Caco-2 (cell line): ENCODE data around the gene APOA1. TPM values are rescaled to one million over a fixed set of nuclear protein-coding genes. Genes with fewer than 3 reads are reported as not detected.

Experiments used
- BruUV-seq: library from RNA; stranded (reverse); fragments of 400-500 nt; replicated peaks from 2 replicates; lab custom pipeline; 2021; lab: Mats Ljungman, UMichigan
- CTCF ChIA-PET: fragments of 300-600 bp; sonication (Branson Sonifier 250); formaldehyde crosslinking; loops from one replicate; lab custom pipeline; 2022; ENCODE audit warnings: antibody characterized with exemption; lab: Charles Lee
- POLR2A ChIA-PET: fragments of 300-600 bp; sonication (Branson Sonifier 250); formaldehyde crosslinking; loops from one replicate; lab custom pipeline; 2022; ENCODE audit warnings: antibody characterized with exemption; lab: Charles Lee
- DNase-seq, 2 experiments: peaks; one replicate each; pipeline versions ENCODE4 v3.0.0 to v3.0.0-alpha.2; 2020 to 2022
- H3K27me3 ChIP-seq: replicated peaks from 2 replicates; pipeline ENCODE4 v1.6.0; 2011; ENCODE audit warnings: low read length; ENCODE audit not compliant: control insufficient read depth, insufficient read depth
- H3K36me3 ChIP-seq: 2 replicates; pipeline ENCODE4 v1.5.1; 2011; ENCODE audit warnings: low read length; ENCODE audit not compliant: control insufficient read depth, insufficient read depth
- H3K4me1 ChIP-seq: fragments of 250-450 bp; sonication (Bioruptor Pico); 2 replicates; pipeline ENCODE4 v1.5.1; 2020; ENCODE audit warnings: mild to moderate bottlenecking
- H3K4me3 ChIP-seq: 2 replicates; pipeline ENCODE4 v1.5.1; 2011; ENCODE audit warnings: low read depth, mild to moderate bottlenecking, control low read depth, low read length
- H3K9me3 ChIP-seq: fragments of 250-450 bp; sonication (Bioruptor Pico); 2 replicates; pipeline ENCODE4 v1.5.1; 2020; ENCODE audit warnings: mild to moderate bottlenecking, moderate library complexity
- H3K27ac Mint-ChIP-seq: one replicate; pipeline ENCODE4 v1.8.0; 2022; ENCODE audit warnings: mixed read lengths; ENCODE audit not compliant: unreplicated experiment
- H3K27me3 Mint-ChIP-seq: one replicate; pipeline ENCODE4 v1.8.0; 2022; ENCODE audit warnings: mixed read lengths; ENCODE audit not compliant: insufficient read depth, unreplicated experiment
- H3K36me3 Mint-ChIP-seq: one replicate; pipeline ENCODE4 v1.8.0; 2022; ENCODE audit warnings: mild to moderate bottlenecking, mixed read lengths; ENCODE audit not compliant: insufficient read depth, unreplicated experiment
- H3K4me1 Mint-ChIP-seq: one replicate; pipeline ENCODE4 v1.8.0; 2022; ENCODE audit warnings: low read depth, mixed read lengths; ENCODE audit not compliant: unreplicated experiment
- H3K4me3 Mint-ChIP-seq: one replicate; pipeline ENCODE4 v1.8.0; 2022; ENCODE audit warnings: mild to moderate bottlenecking, moderate library complexity, mixed read lengths; ENCODE audit not compliant: unreplicated experiment
- H3K9me3 Mint-ChIP-seq: one replicate; pipeline ENCODE4 v1.8.0; 2022; ENCODE audit warnings: mixed read lengths; ENCODE audit not compliant: unreplicated experiment
- intact Hi-C: fragments of 100-400 bp; cut with micrococcal nuclease; formaldehyde crosslinking; loops from one replicate; pipeline ENCODE4 v1.10.0; 2022; ENCODE audit not compliant: unreplicated experiment
- total RNA-seq: library from RNA; stranded (reverse); gene quantifications from 2 replicates; pipeline ENCODE4 v1.2.3, GENCODE V29; 2022
- TF ChIP-seq, protein P1 (sequence below), 2 experiments: fragments of 200-600 bp in 1 of 2; IDR thresholded peaks; 1 replicate in 1 of 2; 2 replicates in 1 of 2; pipeline versions ENCODE4 v1.5.1 to v1.8.0; 2011 to 2022; ENCODE audit warnings: antibody characterized with exemption in 1 of 2, control low read depth in 1 of 2, inconsistent platforms in 1 of 2, low read depth in 1 of 2, low read length in 1 of 2, mild to moderate bottlenecking in 1 of 2, moderate library complexity in 1 of 2; ENCODE audit not compliant: insufficient read depth in 1 of 2, severe bottlenecking in 1 of 2, unreplicated experiment in 1 of 2

APOA1 gene
- total RNA-seq, 1 experiment from 2014 or later = 913 TPM

DNA sequence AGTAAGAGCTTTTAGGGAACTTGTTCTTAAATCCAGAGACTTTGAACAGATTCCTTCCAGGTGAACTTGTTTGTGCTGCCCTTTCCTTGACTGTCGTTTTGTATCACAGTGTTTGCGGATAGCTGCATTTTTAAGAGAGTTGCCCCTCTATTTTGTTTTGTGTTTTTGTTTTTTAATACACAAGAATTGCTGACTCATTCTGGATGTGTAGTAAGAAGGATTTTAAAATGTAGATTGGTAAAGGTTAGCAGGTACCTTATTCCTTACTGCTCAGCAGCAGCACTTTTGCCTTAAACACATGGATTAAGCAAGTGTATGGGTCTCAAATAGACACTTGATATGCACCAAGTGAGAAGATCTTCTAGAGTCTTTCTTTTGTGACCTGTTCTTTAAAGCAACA, 36.8 kb downstream of the APOA1 start:
- H3K27me3 ChIP-seq = no peaks in the 10 kb centered on the region
- Mint-ChIP-seq H3K27ac (no peak overlapping the region), H3K9me3 (no peaks in the 10 kb centered on the region), H3K4me3 (no peak overlapping the region), H3K36me3 (no peaks in the 10 kb centered on the region), H3K27me3 (no peaks in the 10 kb centered on the region), H3K4me1 (peaks cover 5% of the 10 kb centered on the region)
- TF ChIP-seq, protein P1, sequence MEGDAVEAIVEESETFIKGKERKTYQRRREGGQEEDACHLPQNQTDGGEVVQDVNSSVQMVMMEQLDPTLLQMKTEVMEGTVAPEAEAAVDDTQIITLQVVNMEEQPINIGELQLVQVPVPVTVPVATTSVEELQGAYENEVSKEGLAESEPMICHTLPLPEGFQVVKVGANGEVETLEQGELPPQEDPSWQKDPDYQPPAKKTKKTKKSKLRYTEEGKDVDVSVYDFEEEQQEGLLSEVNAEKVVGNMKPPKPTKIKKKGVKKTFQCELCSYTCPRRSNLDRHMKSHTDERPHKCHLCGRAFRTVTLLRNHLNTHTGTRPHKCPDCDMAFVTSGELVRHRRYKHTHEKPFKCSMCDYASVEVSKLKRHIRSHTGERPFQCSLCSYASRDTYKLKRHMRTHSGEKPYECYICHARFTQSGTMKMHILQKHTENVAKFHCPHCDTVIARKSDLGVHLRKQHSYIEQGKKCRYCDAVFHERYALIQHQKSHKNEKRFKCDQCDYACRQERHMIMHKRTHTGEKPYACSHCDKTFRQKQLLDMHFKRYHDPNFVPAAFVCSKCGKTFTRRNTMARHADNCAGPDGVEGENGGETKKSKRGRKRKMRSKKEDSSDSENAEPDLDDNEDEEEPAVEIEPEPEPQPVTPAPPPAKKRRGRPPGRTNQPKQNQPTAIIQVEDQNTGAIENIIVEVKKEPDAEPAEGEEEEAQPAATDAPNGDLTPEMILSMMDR (IDR thresholded peaks at IDR 0.05; ENCODE audit: insufficient read depth in 1 of 2, low read depth in 1 of 2, low read length in 1 of 2, severe bottlenecking in 1 of 2, unreplicated experiment in 1 of 2) = no peak
- peaks cover 17% of the 10 kb centered on the region for H3K4me1 ChIP-seq
- no peak overlapping the region for H3K4me3 ChIP-seq
- CTCF ChIA-PET = interaction anchor here (1.7 kb wide), 1 partner anchor 29 kb away, joined by 4 read pairs; the partner anchor contains the start of gene APOC3
- no peak for DNase-seq
- BruUV-seq = no TSS peak
- intact Hi-C loops = no loop called here
- POLR2A ChIA-PET = no interaction called here
- no peaks in the 10 kb centered on the region for H3K36me3 ChIP-seq
- H3K9me3 ChIP-seq = peaks cover 7% of the 10 kb centered on the region

DNA sequence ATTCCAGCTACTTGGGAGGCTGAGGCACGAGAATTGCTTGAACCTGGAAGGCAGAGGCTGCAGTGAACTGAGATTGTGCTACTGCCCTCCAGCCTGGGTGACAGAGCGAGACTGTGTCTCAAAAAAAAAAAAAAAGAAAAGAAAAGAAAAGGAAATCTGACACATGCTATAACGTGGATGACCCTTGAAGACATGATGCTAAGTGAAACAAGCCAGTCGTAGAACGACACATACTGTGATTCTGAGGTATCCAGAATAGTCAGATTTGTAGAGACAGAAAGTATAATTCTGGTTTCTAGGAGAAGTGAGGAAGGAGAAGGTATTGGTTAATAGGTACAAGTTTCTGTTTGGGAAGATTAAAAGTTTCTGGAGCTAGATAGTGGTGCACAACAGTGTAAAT, 39.1 kb downstream of the APOA1 start:
- peaks cover 22% of the 10 kb centered on the region for H3K4me1 ChIP-seq
- H3K9me3 ChIP-seq = peaks cover 7% of the 10 kb centered on the region
- Mint-ChIP-seq H3K4me3 (no peak overlapping the region), H3K27me3 (no peaks in the 10 kb centered on the region), H3K9me3 (peaks cover 14% of the 10 kb centered on the region), H3K27ac (no peak overlapping the region), H3K36me3 (no peaks in the 10 kb centered on the region), H3K4me1 (peaks cover 9% of the 10 kb centered on the region)
- H3K36me3 ChIP-seq = no peaks in the 10 kb centered on the region
- no peak overlapping the region for H3K4me3 ChIP-seq
- no peaks in the 10 kb centered on the region for H3K27me3 ChIP-seq
- POLR2A ChIA-PET = no interaction called here
- CTCF ChIA-PET = no interaction called here
- intact Hi-C loops = no loop called here
- BruUV-seq = no TSS peak
- TF ChIP-seq, protein P1 (IDR thresholded peaks at IDR 0.05; ENCODE audit: insufficient read depth in 1 of 2, low read depth in 1 of 2, low read length in 1 of 2, severe bottlenecking in 1 of 2, unreplicated experiment in 1 of 2) = no peak
- DNase-seq = no peak

DNA sequence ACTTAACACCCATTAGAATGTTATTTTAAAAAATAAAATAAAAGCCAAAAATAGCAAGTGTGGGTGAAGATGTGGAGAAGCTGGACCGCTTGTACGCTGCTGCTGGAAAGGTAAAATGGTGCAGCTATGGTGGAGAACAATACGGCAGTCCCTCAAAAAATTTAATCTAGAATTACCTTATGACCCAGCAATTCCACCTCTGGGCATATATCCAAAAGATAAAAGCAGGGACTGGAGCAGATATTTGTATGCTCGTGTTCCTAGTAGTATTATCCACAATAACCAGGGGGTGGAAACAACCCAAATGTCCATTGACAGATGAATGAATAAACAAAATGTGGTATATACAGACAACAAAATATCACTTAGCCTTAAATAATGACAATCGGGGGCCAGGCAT, 39.6 kb downstream of the APOA1 start:
- TF ChIP-seq, protein P1 (IDR thresholded peaks at IDR 0.05; ENCODE audit: insufficient read depth in 1 of 2, low read depth in 1 of 2, low read length in 1 of 2, severe bottlenecking in 1 of 2, unreplicated experiment in 1 of 2) = no peak
- Mint-ChIP-seq H3K27ac (no peak overlapping the region), H3K36me3 (no peaks in the 10 kb centered on the region), H3K4me1 (peaks cover 15% of the 10 kb centered on the region), H3K4me3 (no peak overlapping the region), H3K9me3 (peaks cover 14% of the 10 kb centered on the region), H3K27me3 (no peaks in the 10 kb centered on the region)
- ChIA-PET CTCF (no interaction called here), POLR2A (no interaction called here)
- H3K36me3 ChIP-seq = no peaks in the 10 kb centered on the region
- H3K9me3 ChIP-seq = peaks cover 7% of the 10 kb centered on the region
- intact Hi-C loops = no loop called here
- H3K27me3 ChIP-seq = no peaks in the 10 kb centered on the region
- no peak overlapping the region for H3K4me3 ChIP-seq
- BruUV-seq = no TSS peak
- peaks cover 28% of the 10 kb centered on the region for H3K4me1 ChIP-seq
- no peak for DNase-seq
